Lower leg skin (tissue), 4 donors: ENCODE measurements around the gene CERCAM. TPM values are rescaled to one million over a fixed set of nuclear protein-coding genes. Genes with fewer than 3 reads are reported as not detected.

Source experiments
- DNase-seq, 2 donors: peaks; one replicate each; pipeline ENCODE4 v3.0.0-alpha.2; 2019; ENCODE audit warnings: low spot score in 2 of 2
- H3K4me3 ChIP-seq: fragments of 200-600 bp; sonication (generic); 2 replicates; pipeline ENCODE4 v1.5.1; 2017; ENCODE audit warnings: mild to moderate bottlenecking, low read depth; ENCODE audit not compliant: poor library complexity, severe bottlenecking
- POLR2A ChIP-seq, 2 donors: fragments of 450-650 bp; IDR thresholded peaks; one replicate each; pipeline ENCODE4 v1.6.1; 2016 to 2017; ENCODE audit warnings: antibody characterized with exemption in 2 of 2, mild to moderate bottlenecking in 1 of 2, moderate library complexity in 1 of 2
- WGBS, 2 donors: methylation state at CpG; one replicate each; pipeline ENCODE4 v1.1.5; 2018; 5-methylcytosine and 5-hydroxymethylcytosine counted together
- intact Hi-C: fragments of 100-400 bp; cut with DNase I; formaldehyde crosslinking; loops from one replicate; pipeline ENCODE4 v1.15.0; 2023; ENCODE audit warnings: low total_unique reads
- total RNA-seq, 4 donors: library from RNA; depleted of rRNA; stranded (reverse); fragments of >200 nt; gene quantifications; one replicate each; pipeline ENCODE4 v1.1.0, GENCODE V29; 2016
- TF ChIP-seq, protein P1 (sequence below), 3 donors: fragments of 450-650 bp; IDR thresholded peaks; one replicate each; pipeline ENCODE4 v1.5.1; 2016; ENCODE audit warnings: antibody characterized with exemption in 3 of 3, mild to moderate bottlenecking in 3 of 3, moderate library complexity in 2 of 3

Gene CERCAM
- total RNA-seq, 4 donors from 2014 or later, result 5.6 to 21.3 (median 7.3) TPM

DNA sequence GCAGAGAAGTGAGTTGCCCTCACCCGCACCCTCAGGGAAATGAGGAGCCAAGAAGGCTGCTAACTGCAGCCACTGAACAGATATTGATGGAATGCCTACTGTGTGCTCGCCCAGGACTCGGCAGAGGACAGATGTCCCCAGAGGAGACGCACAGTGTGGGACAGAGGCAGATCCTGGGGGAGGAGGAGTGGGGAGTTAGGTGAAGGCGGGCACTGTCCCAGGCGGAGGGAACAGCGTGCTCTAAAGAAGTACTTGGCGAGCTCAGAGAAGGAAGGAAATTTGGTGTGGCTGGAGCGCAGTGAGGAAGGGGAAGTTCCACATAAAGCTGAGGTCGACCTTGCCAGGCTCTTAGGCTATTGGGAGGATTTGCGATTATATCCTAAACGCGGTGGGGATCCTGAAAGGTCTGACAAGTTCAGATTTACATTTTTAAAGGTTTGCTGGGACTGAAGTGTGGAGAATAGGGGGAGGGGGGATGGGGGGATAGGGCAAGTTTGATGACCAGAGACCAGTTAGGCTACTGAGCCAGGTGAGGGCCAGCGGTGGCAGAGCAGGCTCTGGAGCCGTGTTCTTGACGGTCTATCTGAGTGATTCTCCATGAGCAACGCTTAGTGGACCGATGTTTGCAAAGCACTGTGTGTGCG is 23.6 kb upstream of the CERCAM start:
- DNase-seq, result no peak
- H3K4me3 ChIP-seq, result no peak overlapping the region
- TF ChIP-seq, protein P1, sequence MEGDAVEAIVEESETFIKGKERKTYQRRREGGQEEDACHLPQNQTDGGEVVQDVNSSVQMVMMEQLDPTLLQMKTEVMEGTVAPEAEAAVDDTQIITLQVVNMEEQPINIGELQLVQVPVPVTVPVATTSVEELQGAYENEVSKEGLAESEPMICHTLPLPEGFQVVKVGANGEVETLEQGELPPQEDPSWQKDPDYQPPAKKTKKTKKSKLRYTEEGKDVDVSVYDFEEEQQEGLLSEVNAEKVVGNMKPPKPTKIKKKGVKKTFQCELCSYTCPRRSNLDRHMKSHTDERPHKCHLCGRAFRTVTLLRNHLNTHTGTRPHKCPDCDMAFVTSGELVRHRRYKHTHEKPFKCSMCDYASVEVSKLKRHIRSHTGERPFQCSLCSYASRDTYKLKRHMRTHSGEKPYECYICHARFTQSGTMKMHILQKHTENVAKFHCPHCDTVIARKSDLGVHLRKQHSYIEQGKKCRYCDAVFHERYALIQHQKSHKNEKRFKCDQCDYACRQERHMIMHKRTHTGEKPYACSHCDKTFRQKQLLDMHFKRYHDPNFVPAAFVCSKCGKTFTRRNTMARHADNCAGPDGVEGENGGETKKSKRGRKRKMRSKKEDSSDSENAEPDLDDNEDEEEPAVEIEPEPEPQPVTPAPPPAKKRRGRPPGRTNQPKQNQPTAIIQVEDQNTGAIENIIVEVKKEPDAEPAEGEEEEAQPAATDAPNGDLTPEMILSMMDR (IDR thresholded peaks at IDR 0.05), result no peak
- TF ChIP-seq POLR2A (IDR thresholded peaks at IDR 0.05), result no peak
- 9% methylated on average over 19 of the region's 19 CpGs for WGBS, 2 donors
- intact Hi-C loops, result no loop called here

DNA sequence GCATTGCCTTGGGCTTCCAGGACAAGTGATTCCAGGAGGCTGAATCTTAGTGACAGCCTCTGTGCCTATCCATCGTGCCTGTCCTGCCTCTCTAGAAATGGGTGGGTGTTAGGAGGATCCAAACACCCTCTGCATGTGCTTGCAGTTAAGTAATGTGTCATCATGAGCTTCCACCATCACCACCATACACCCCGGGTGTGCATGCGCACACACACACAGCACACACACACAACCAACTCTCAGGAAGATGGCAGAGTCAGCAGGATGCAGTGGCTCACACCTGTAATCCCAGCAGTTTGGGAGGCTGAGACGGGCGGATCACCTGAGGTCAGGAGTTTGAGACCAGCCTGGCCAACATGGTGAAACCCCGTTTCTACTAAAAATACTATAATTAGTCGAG is 22.8 kb upstream of the CERCAM start:
- no peak for DNase-seq
- TF ChIP-seq, protein P1 (IDR thresholded peaks at IDR 0.05), result no peak
- TF ChIP-seq POLR2A (IDR thresholded peaks at IDR 0.05), result no peak
- no peak overlapping the region for H3K4me3 ChIP-seq
- 73% methylated on average over 6 to 7 of the region's 7 CpGs for WGBS, 2 donors
- intact Hi-C loops, result no loop called here

DNA sequence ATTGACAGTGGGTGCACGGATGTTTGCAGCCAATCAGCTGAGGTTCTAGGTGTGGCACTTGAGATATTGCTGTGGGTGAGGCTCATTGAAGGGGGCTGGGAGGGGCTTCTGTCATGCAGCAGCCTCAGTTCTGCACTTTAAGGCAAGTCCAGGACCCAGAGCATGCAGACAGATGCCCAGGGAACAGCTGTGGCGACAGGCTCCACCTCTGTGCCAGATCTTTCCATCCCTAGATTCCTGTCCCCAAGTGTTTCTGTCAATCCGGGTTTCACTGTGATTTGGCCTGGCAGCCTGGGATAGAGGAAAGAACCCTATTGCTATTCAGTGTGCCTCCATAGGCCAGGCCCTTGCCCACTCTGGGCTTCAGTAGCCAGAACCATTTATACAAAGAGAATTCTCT is 20.8 kb upstream of the CERCAM start:
- no peak overlapping the region for H3K4me3 ChIP-seq
- TF ChIP-seq, protein P1 (IDR thresholded peaks at IDR 0.05), result no peak
- TF ChIP-seq POLR2A (IDR thresholded peaks at IDR 0.05), result no peak
- intact Hi-C loops, result no loop called here
- no peak for DNase-seq
- WGBS, 2 donors, result 65 to 72% methylated on average over 3 of the region's 3 CpGs

DNA sequence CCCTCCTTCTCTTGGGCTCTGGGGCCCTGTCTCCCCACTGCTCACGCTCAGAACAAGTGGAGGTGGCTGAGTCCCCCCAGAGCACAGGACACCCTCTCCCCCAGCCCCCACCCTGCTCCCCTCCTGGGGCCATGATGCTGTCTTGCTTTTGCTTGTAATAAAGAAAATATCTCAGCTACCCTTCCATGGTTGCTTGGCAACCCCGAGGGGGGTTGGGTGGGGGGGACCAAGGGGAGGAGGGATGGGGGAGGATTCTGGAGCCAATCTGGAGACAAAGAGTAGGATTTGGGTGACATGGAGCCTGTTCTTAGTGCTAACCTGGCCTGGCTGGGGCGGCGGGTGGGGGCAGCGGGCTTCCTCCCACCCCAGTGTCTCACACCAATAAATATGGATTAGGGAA is 16.1 kb upstream of the CERCAM start:
- WGBS, 2 donors, result 78 to 89% methylated on average over 5 of the region's 5 CpGs
- DNase-seq, result no peak
- TF ChIP-seq, protein P1 (IDR thresholded peaks at IDR 0.05), result no peak
- TF ChIP-seq POLR2A (IDR thresholded peaks at IDR 0.05), result no peak
- no peak overlapping the region for H3K4me3 ChIP-seq
- intact Hi-C loops, result no loop called here

DNA sequence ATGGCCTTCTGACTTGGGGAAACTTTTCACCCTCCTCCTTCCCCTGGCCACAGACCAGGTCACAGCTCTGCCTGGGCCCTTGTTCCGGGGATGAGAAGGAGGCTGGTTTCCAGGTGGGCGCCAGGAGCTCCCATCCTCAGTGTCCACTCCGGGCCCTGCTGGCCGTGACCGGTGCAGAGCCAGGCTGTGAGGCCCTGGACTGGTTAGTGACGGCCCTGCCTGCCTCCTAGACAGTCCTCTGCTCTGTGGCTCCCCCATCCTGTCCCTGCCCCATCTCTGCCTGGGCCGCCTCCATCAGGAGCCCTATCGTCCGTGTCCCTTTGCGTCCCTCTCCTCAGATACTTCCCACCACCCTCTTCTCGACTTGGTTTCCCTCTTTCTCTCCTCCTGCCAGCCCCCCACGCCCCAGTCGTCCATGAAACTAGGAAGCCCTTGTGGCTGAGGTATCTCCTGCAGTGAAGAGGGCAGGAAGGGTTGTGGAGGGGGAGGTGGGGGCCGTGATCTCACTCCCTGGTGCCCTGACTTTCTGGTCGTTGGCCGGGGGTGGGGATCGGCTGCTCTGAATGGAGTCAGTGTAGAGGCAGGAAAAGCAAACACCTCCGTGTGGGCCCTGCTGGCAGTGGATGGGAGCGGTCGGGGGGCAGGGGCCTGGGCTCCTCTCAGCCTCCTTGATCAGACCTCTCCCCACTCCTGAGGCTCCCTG is 15.4 kb upstream of the CERCAM start:
- no peak for TF ChIP-seq POLR2A (IDR thresholded peaks at IDR 0.05)
- TF ChIP-seq, protein P1 (IDR thresholded peaks at IDR 0.05), result no peak
- WGBS, 2 donors, result 70 to 73% methylated on average over 19 to 20 of the region's 20 CpGs
- intact Hi-C loops, result no loop called here
- H3K4me3 ChIP-seq, result no peak overlapping the region
- no peak for DNase-seq
